ENCODE measurements around the gene HLCS. TPM values are rescaled to one million over a fixed set of nuclear protein-coding genes. Genes with fewer than 3 reads are reported as not detected.
A peak's percentile ranks its signal among the peaks of the same experiment; 100 is the strongest.

HLCS gene
- total RNA-seq, 4 donors from 2014 or later: 20.0 to 75.4 (median 32.8) TPM

GRCh38 chr21:36728371-36729111 is 237.9 kb downstream of the HLCS start:
- peaks cover 41% of the 10 kb centered on the region for H3K27me3 ChIP-seq
- intact Hi-C loops (cut with DNase I; ENCODE audit: low total_unique reads): no loop called here
- no peaks in the 10 kb centered on the region for H3K4me1 ChIP-seq
- DNase-seq: no peak
- WGBS, 2 donors (ENCODE audit: low coverage in 1 of 2): 74 to 83% methylated on average over 4 to 14 of the region's 14 CpGs
- no peaks in the 10 kb centered on the region for H3K9me3 ChIP-seq
- in situ Hi-C loops (cut with MboI; ENCODE audit: low pct_ligation_motif_present in 1 of 4, low pct_unique_long_range_greater_than_20kb in 1 of 4, low sequenced_read_pairs in 3 of 4): no loop called here
- TF ChIP-seq POLR2A (IDR thresholded peaks at IDR 0.05): no peak
- no peak for TF ChIP-seq CTCF (IDR thresholded peaks at IDR 0.05)
- TF ChIP-seq POLR2AphosphoS5 (IDR thresholded peaks at IDR 0.05): no peak
- no peak for TF ChIP-seq EP300 (IDR thresholded peaks at IDR 0.05; ENCODE audit: low read depth)
- no peak overlapping the region for H3K4me3 ChIP-seq
- H3K27ac ChIP-seq: no peak overlapping the region
- no peaks in the 10 kb centered on the region for H3K36me3 ChIP-seq

- H3K4me3 ChIP-seq: no peak overlapping the region
- H3K36me3 ChIP-seq: no peaks in the 10 kb centered on the region
- no peaks in the 10 kb centered on the region for H3K4me1 ChIP-seq
- intact Hi-C loops (cut with DNase I; ENCODE audit: low total_unique reads) (no loop called here), in situ Hi-C loops (cut with MboI; ENCODE audit: low pct_ligation_motif_present in 1 of 4, low pct_unique_long_range_greater_than_20kb in 1 of 4, low sequenced_read_pairs in 3 of 4) (no loop called here)
- DNase-seq: no peak
- WGBS, 2 donors (ENCODE audit: low coverage in 1 of 2): 86 to 100% methylated on average over 2 to 6 of the region's 6 CpGs
- TF ChIP-seq CTCF (IDR thresholded peaks at IDR 0.05) (no peak), EP300 (IDR thresholded peaks at IDR 0.05; ENCODE audit: low read depth) (no peak), POLR2A (IDR thresholded peaks at IDR 0.05) (no peak), POLR2AphosphoS5 (IDR thresholded peaks at IDR 0.05) (no peak)
- H3K9me3 ChIP-seq: no peaks in the 10 kb centered on the region
- H3K27ac ChIP-seq: no peak overlapping the region
- peaks cover 38% of the 10 kb centered on the region for H3K27me3 ChIP-seq
These were observed 238.6 kb downstream of the HLCS start for GRCh38 chr21:36727866-36728265.

GRCh38 chr21:36725793-36726386 is 240.6 kb downstream of the HLCS start:
- TF ChIP-seq POLR2A (IDR thresholded peaks at IDR 0.05): no peak
- no peak for TF ChIP-seq POLR2AphosphoS5 (IDR thresholded peaks at IDR 0.05)
- no peak for TF ChIP-seq CTCF (IDR thresholded peaks at IDR 0.05)
- no peak for TF ChIP-seq EP300 (IDR thresholded peaks at IDR 0.05; ENCODE audit: low read depth)
- H3K27ac ChIP-seq: no peak overlapping the region
- H3K4me1 ChIP-seq: no peaks in the 10 kb centered on the region
- DNase-seq: peak; percentile 1
- H3K9me3 ChIP-seq: no peaks in the 10 kb centered on the region
- intact Hi-C loops (cut with DNase I; ENCODE audit: low total_unique reads) (no loop called here), in situ Hi-C loops (cut with MboI; ENCODE audit: low pct_ligation_motif_present in 1 of 4, low pct_unique_long_range_greater_than_20kb in 1 of 4, low sequenced_read_pairs in 3 of 4) (no loop called here)
- H3K4me3 ChIP-seq: no peak overlapping the region
- no peaks in the 10 kb centered on the region for H3K36me3 ChIP-seq
- WGBS, 2 donors (ENCODE audit: low coverage in 1 of 2): 93 to 100% methylated on average over 1 to 12 of the region's 12 CpGs
- peaks cover 31% of the 10 kb centered on the region for H3K27me3 ChIP-seq

- intact Hi-C loops (cut with DNase I; ENCODE audit: low total_unique reads): no loop called here
- H3K36me3 ChIP-seq: no peaks in the 10 kb centered on the region
- peaks cover 18% of the 10 kb centered on the region for H3K27me3 ChIP-seq
- no peak for TF ChIP-seq POLR2AphosphoS5 (IDR thresholded peaks at IDR 0.05)
- TF ChIP-seq POLR2A (IDR thresholded peaks at IDR 0.05): no peak
- no peak for TF ChIP-seq CTCF (IDR thresholded peaks at IDR 0.05)
- TF ChIP-seq EP300 (IDR thresholded peaks at IDR 0.05; ENCODE audit: low read depth): no peak
- in situ Hi-C loops (cut with MboI; ENCODE audit: low pct_ligation_motif_present in 1 of 4, low pct_unique_long_range_greater_than_20kb in 1 of 4, low sequenced_read_pairs in 3 of 4): no loop called here
- no peak overlapping the region for H3K27ac ChIP-seq
- no peaks in the 10 kb centered on the region for H3K9me3 ChIP-seq
- H3K4me3 ChIP-seq: no peak overlapping the region
- 76 to 80% methylated on average over 1 to 3 of the region's 3 CpGs for WGBS, 2 donors (ENCODE audit: low coverage in 1 of 2)
- no peak for DNase-seq
- peaks cover 0 to 6% (median 3%) of the 10 kb centered on the region in 4 donors for H3K4me1 ChIP-seq
These were observed 241.8 kb downstream of the HLCS start for GRCh38 chr21:36724660-36725059.
